ENCODE data around the gene GATAD2A. TPM values are rescaled to one million over a fixed set of nuclear protein-coding genes. Genes with fewer than 3 reads are reported as not detected.

Gene GATAD2A
- total RNA-seq, 1 donor from 2014 or later: 163 TPM

- no peak overlapping the region for H3K4me2 ChIP-seq (ENCODE audit: low read length)
- Mint-ChIP-seq H3K4me3 (ENCODE audit: unreplicated experiment) (no peak overlapping the region), H3K27me3 (ENCODE audit: low read depth, unreplicated experiment) (no peaks in the 10 kb centered on the region), H3K4me1 (ENCODE audit: low read depth, unreplicated experiment) (peaks cover under 1% of the 10 kb centered on the region), H3K36me3 (ENCODE audit: low read depth, unreplicated experiment) (peaks cover 2% of the 10 kb centered on the region), H3K9me3 (ENCODE audit: unreplicated experiment) (no peaks in the 10 kb centered on the region), H3K27ac (ENCODE audit: unreplicated experiment) (peak overlapping the region; percentile 35)
- DNase-seq (ENCODE audit: low read depth) (no peak), FAIRE-seq (no peak)
- TF ChIP-seq EZH2 (IDR thresholded peaks at IDR 0.05; ENCODE audit: insufficient read depth, low read length) (no peak), CTCF (IDR thresholded peaks at IDR 0.05; ENCODE audit: insufficient read depth, low read depth, low read length) (no peak)
- no peak overlapping the region for H3K27ac ChIP-seq (ENCODE audit: low read depth, low read length)
- peaks cover 100% of the 10 kb centered on the region for H3K79me2 ChIP-seq (ENCODE audit: insufficient read depth, low read length)
- H2AFZ ChIP-seq (ENCODE audit: low read depth, low read length): no peak overlapping the region
- no peaks in the 10 kb centered on the region for H3K27me3 ChIP-seq (ENCODE audit: insufficient read depth, low read length)
- H3K9me3 ChIP-seq (ENCODE audit: insufficient read depth, low read depth, low read length): no peaks in the 10 kb centered on the region
- H3K4me3 ChIP-seq (ENCODE audit: insufficient read depth, low read depth, low read length): no peak overlapping the region
- H3K36me3 ChIP-seq (ENCODE audit: insufficient read depth, low read length): no peaks in the 10 kb centered on the region
- peaks cover 99% of the 10 kb centered on the region for H4K20me1 ChIP-seq (ENCODE audit: insufficient read depth, low read length)
- no peaks in the 10 kb centered on the region for H3K4me1 ChIP-seq (ENCODE audit: insufficient read depth, low read length)
- H3K9ac ChIP-seq (ENCODE audit: low read length): no peak overlapping the region
Observed at GRCh38 chr19:19433666-19434213, 28.3 kb downstream of the GATAD2A start.

- Mint-ChIP-seq H3K4me3 (ENCODE audit: unreplicated experiment) (peak overlapping the region; percentile 43), H3K27me3 (ENCODE audit: low read depth, unreplicated experiment) (no peaks in the 10 kb centered on the region), H3K27ac (ENCODE audit: unreplicated experiment) (no peak overlapping the region), H3K4me1 (ENCODE audit: low read depth, unreplicated experiment) (peaks cover 4% of the 10 kb centered on the region), H3K9me3 (ENCODE audit: unreplicated experiment) (no peaks in the 10 kb centered on the region), H3K36me3 (ENCODE audit: low read depth, unreplicated experiment) (peaks cover 2% of the 10 kb centered on the region)
- no peak overlapping the region for H3K4me3 ChIP-seq (ENCODE audit: insufficient read depth, low read depth, low read length)
- H3K9me3 ChIP-seq (ENCODE audit: insufficient read depth, low read depth, low read length): no peaks in the 10 kb centered on the region
- no peaks in the 10 kb centered on the region for H3K4me1 ChIP-seq (ENCODE audit: insufficient read depth, low read length)
- no peak overlapping the region for H3K9ac ChIP-seq (ENCODE audit: low read length)
- H4K20me1 ChIP-seq (ENCODE audit: insufficient read depth, low read length): peaks cover 99% of the 10 kb centered on the region
- H3K36me3 ChIP-seq (ENCODE audit: insufficient read depth, low read length): no peaks in the 10 kb centered on the region
- peak; percentile 26 for DNase-seq (ENCODE audit: low read depth)
- no peak overlapping the region for H2AFZ ChIP-seq (ENCODE audit: low read depth, low read length)
- H3K4me2 ChIP-seq (ENCODE audit: low read length): no peak overlapping the region
- TF ChIP-seq EZH2 (IDR thresholded peaks at IDR 0.05; ENCODE audit: insufficient read depth, low read length) (no peak), CTCF (IDR thresholded peaks at IDR 0.05; ENCODE audit: insufficient read depth, low read depth, low read length) (no peak)
- FAIRE-seq: no peak
- no peak overlapping the region for H3K27ac ChIP-seq (ENCODE audit: low read depth, low read length)
- no peaks in the 10 kb centered on the region for H3K27me3 ChIP-seq (ENCODE audit: insufficient read depth, low read length)
- peaks cover 100% of the 10 kb centered on the region for H3K79me2 ChIP-seq (ENCODE audit: insufficient read depth, low read length)
Observed at GRCh38 chr19:19434483-19435045, 29.1 kb downstream of the GATAD2A start.

DNA sequence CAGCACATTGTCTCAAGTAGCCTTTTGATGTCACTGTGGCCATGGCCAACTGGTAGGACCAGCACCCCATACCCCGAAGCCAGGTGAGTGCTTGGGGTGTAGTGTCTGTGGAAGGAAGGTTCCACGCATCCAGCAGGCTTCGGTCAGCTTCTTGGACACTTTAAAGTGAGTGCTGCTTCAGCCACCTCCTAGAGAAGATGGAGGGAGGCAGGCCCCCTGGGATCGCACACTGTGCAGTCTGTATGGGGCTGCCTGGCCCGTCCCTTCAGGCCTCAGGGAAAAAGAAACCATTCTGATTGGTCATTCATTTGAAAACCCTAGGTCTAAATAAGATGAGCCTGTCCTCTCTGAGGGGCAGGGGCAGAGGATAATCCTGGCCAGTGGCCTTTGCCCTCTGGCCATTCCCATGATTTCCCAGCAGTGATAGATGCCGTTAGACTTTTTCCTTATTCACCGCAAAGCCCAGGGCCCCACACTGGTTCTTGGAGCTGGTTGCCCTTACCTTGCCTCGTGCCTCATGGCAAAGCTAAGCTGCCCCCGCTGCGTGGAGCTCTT, 30.7 kb downstream of the GATAD2A start:
- Mint-ChIP-seq H3K27ac (ENCODE audit: unreplicated experiment) (no peak overlapping the region), H3K4me3 (ENCODE audit: unreplicated experiment) (no peak overlapping the region), H3K4me1 (ENCODE audit: low read depth, unreplicated experiment) (peaks cover 6% of the 10 kb centered on the region), H3K27me3 (ENCODE audit: low read depth, unreplicated experiment) (no peaks in the 10 kb centered on the region), H3K9me3 (ENCODE audit: unreplicated experiment) (no peaks in the 10 kb centered on the region), H3K36me3 (ENCODE audit: low read depth, unreplicated experiment) (peaks cover 4% of the 10 kb centered on the region)
- TF ChIP-seq EZH2 (IDR thresholded peaks at IDR 0.05; ENCODE audit: insufficient read depth, low read length) (no peak), CTCF (IDR thresholded peaks at IDR 0.05; ENCODE audit: insufficient read depth, low read depth, low read length) (no peak)
- H3K79me2 ChIP-seq (ENCODE audit: insufficient read depth, low read length): peaks cover 97% of the 10 kb centered on the region
- no peaks in the 10 kb centered on the region for H3K36me3 ChIP-seq (ENCODE audit: insufficient read depth, low read length)
- H3K4me2 ChIP-seq (ENCODE audit: low read length): no peak overlapping the region
- no peak overlapping the region for H3K4me3 ChIP-seq (ENCODE audit: insufficient read depth, low read depth, low read length)
- FAIRE-seq (no peak), DNase-seq (ENCODE audit: low read depth) (no peak)
- no peak overlapping the region for H2AFZ ChIP-seq (ENCODE audit: low read depth, low read length)
- H3K27me3 ChIP-seq (ENCODE audit: insufficient read depth, low read length): no peaks in the 10 kb centered on the region
- no peak overlapping the region for H3K27ac ChIP-seq (ENCODE audit: low read depth, low read length)
- no peaks in the 10 kb centered on the region for H3K9me3 ChIP-seq (ENCODE audit: insufficient read depth, low read depth, low read length)
- H3K9ac ChIP-seq (ENCODE audit: low read length): no peak overlapping the region
- H3K4me1 ChIP-seq (ENCODE audit: insufficient read depth, low read length): no peaks in the 10 kb centered on the region
- H4K20me1 ChIP-seq (ENCODE audit: insufficient read depth, low read length): peaks cover 96% of the 10 kb centered on the region

Data from astrocyte (in vitro differentiated cells and primary cell).